GM12878 (cell line): ENCODE data around the gene DUSP11.

Experiments
- POLR2A ChIP-seq: IDR thresholded peaks from 2 replicates; pipeline ENCODE4 v1.6.1; 2011; ENCODE audit warnings: low read depth, mild to moderate bottlenecking, low read length
- TF ChIP-seq, protein P1 (sequence below): IDR thresholded peaks from 2 replicates; pipeline ENCODE4 v1.6.1; 2012; ENCODE audit warnings: mild to moderate bottlenecking, low read depth, low read length

GRCh38 chr2:73749314-73749713 lies 30.6 kb downstream of the DUSP11 start:
- no peak for TF ChIP-seq POLR2A
- TF ChIP-seq, protein P1, sequence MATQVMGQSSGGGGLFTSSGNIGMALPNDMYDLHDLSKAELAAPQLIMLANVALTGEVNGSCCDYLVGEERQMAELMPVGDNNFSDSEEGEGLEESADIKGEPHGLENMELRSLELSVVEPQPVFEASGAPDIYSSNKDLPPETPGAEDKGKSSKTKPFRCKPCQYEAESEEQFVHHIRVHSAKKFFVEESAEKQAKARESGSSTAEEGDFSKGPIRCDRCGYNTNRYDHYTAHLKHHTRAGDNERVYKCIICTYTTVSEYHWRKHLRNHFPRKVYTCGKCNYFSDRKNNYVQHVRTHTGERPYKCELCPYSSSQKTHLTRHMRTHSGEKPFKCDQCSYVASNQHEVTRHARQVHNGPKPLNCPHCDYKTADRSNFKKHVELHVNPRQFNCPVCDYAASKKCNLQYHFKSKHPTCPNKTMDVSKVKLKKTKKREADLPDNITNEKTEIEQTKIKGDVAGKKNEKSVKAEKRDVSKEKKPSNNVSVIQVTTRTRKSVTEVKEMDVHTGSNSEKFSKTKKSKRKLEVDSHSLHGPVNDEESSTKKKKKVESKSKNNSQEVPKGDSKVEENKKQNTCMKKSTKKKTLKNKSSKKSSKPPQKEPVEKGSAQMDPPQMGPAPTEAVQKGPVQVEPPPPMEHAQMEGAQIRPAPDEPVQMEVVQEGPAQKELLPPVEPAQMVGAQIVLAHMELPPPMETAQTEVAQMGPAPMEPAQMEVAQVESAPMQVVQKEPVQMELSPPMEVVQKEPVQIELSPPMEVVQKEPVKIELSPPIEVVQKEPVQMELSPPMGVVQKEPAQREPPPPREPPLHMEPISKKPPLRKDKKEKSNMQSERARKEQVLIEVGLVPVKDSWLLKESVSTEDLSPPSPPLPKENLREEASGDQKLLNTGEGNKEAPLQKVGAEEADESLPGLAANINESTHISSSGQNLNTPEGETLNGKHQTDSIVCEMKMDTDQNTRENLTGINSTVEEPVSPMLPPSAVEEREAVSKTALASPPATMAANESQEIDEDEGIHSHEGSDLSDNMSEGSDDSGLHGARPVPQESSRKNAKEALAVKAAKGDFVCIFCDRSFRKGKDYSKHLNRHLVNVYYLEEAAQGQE, result no peak
